ENCODE data around the gene KMT2C. TPM values are rescaled to one million over a fixed set of nuclear protein-coding genes. Genes with fewer than 3 reads are reported as not detected.

The KMT2C gene
- total and polyA plus RNA-seq, 10 of the 15 experiments (the other 5 are each of a cell fraction or from before 2014, with no cell fraction given), result 3.3 to 45.2 (median 19.2) TPM

- SMC1A ChIA-PET (ENCODE audit: uncharacterized antibody, unreplicated experiment), result interaction anchor here (1.1 to 2.6 kb wide), 3 partner anchors 12 to 331 kb away, joined by 3 to 9 read pairs (median 4); no protein-coding TSS in a partner anchor
- no peaks in the 10 kb centered on the region for H3K4me1 ChIP-seq (ENCODE audit: control insufficient read depth, insufficient read depth, low read length)
These were observed 106.3 kb downstream of the KMT2C start for GRCh38 chr7:152329469-152329868.

GRCh38 chr7:152328234-152328633 is 107.6 kb downstream of the KMT2C start:
- RAD21 ChIA-PET (ENCODE audit: unreplicated experiment), result no interaction called here
- intact Hi-C loops (cut with micrococcal nuclease; ENCODE audit: unreplicated experiment), result no loop called here
- Histone ChIP-seq H3K27me3 (replicated peaks in 1 of 2; ENCODE audit: control insufficient read depth in 2 of 2, insufficient read depth in 2 of 2, low read length in 1 of 2) (no peaks in the 10 kb centered on the region), H3K9ac (ENCODE audit: control insufficient read depth, insufficient read depth, low read length) (no peak overlapping the region), H3K36me3 (ENCODE audit: control insufficient read depth in 2 of 2, insufficient read depth in 2 of 2, low read length in 1 of 2) (peaks cover 3 to 14% of the 10 kb centered on the region in 2 experiments; a peak in 3 of 4 replicates), H4K20me1 (ENCODE audit: control insufficient read depth, insufficient read depth) (no peaks in the 10 kb centered on the region), H2AFZ (ENCODE audit: control insufficient read depth, low read depth, low read length) (no peak overlapping the region), H3K9me3 (replicated peaks; ENCODE audit: control insufficient read depth, insufficient read depth, low read length) (no peaks in the 10 kb centered on the region; the same call in 1 of the 3 replicates), H3K4me3 (no peak overlapping the region), H3K4me2 (ENCODE audit: control insufficient read depth, insufficient read depth) (no peak overlapping the region), H3K27ac (ENCODE audit: control insufficient read depth, insufficient read depth) (no peak overlapping the region), H3K79me2 (ENCODE audit: control insufficient read depth, insufficient read depth, low read length) (peaks cover 9% of the 10 kb centered on the region), H3K4me1 (ENCODE audit: control insufficient read depth, insufficient read depth, low read length) (no peaks in the 10 kb centered on the region)
- CTCF ChIA-PET, result no interaction called here
- no peak for FAIRE-seq
- no peak for ATAC-seq
- SMC1A ChIA-PET (ENCODE audit: uncharacterized antibody, unreplicated experiment), result interaction anchor here (2.6 kb wide), 1 partner anchor 13 kb away, joined by 9 read pairs; no protein-coding TSS in a partner anchor
- in situ Hi-C loops (cut with MboI), result no loop called here
- WGBS (ENCODE audit: insufficient coverage, insufficient replicate concordance, low lambda C conversion rate, missing lambda C conversion rate), result 100% methylated on average over 1 of the region's 1 CpG
- DNase-seq (ENCODE audit: low read depth, low spot score), result no peak
- POLR2A ChIA-PET, result interaction anchor here (0.8 kb wide), 1 partner anchor 9 kb away, joined by 3 read pairs; no protein-coding TSS in a partner anchor
- no TSS peak for BruUV-seq (replicated peaks)
- TF ChIP-seq ELK1 (IDR thresholded peaks at IDR 0.05; ENCODE audit: low read depth, low read length) (no peak), CHD1 (IDR thresholded peaks at IDR 0.05; ENCODE audit: low read depth, low read length) (no peak), NR2C2 (IDR thresholded peaks at IDR 0.05; ENCODE audit: borderline replicate concordance, control insufficient read depth, insufficient read length, low read depth) (no peak), CUX1 (IDR thresholded peaks at IDR 0.05; ENCODE audit: insufficient replicate concordance, low read depth, low read length) (no peak), KDM1A (IDR thresholded peaks at IDR 0.05; ENCODE audit: borderline replicate concordance) (no peak), RB1 (IDR thresholded peaks at IDR 0.05; ENCODE audit: borderline replicate concordance) (no peak), ATF7 (IDR thresholded peaks at IDR 0.05; ENCODE audit: low read depth) (no peak), BHLHE40 (IDR thresholded peaks at IDR 0.05; ENCODE audit: borderline replicate concordance in 1 of 2, low read depth in 2 of 2, low read length in 1 of 2) (no peak), SUPT20H (IDR thresholded peaks at IDR 0.05; ENCODE audit: borderline replicate concordance, control insufficient read depth, low read depth, low read length) (no peak), SMAD1 (IDR thresholded peaks at IDR 0.05; ENCODE audit: low read depth, partially characterized antibody) (no peak)

More at GRCh38 chr7:152329469-152329868, 106.3 kb downstream of the KMT2C start:
- intact Hi-C loops (cut with micrococcal nuclease; ENCODE audit: unreplicated experiment) (no loop called here), in situ Hi-C loops (cut with MboI) (no loop called here)
- Histone ChIP-seq H3K36me3 (ENCODE audit: control insufficient read depth in 2 of 2, insufficient read depth in 2 of 2, low read length in 1 of 2) (peaks cover 3 to 14% of the 10 kb centered on the region in 2 experiments; a peak in 3 of 4 replicates), H2AFZ (ENCODE audit: control insufficient read depth, low read depth, low read length) (no peak overlapping the region), H4K20me1 (ENCODE audit: control insufficient read depth, insufficient read depth) (no peaks in the 10 kb centered on the region), H3K9ac (ENCODE audit: control insufficient read depth, insufficient read depth, low read length) (no peak overlapping the region), H3K4me2 (ENCODE audit: control insufficient read depth, insufficient read depth) (no peak overlapping the region), H3K9me3 (replicated peaks; ENCODE audit: control insufficient read depth, insufficient read depth, low read length) (no peaks in the 10 kb centered on the region), H3K79me2 (ENCODE audit: control insufficient read depth, insufficient read depth, low read length) (peaks cover 18% of the 10 kb centered on the region), H3K27me3 (replicated peaks in 1 of 2; ENCODE audit: control insufficient read depth in 2 of 2, insufficient read depth in 2 of 2, low read length in 1 of 2) (no peaks in the 10 kb centered on the region), H3K27ac (ENCODE audit: control insufficient read depth, insufficient read depth) (no peak overlapping the region), H3K4me3 (no peak overlapping the region)
- FAIRE-seq (no peak), DNase-seq (ENCODE audit: low read depth, low spot score) (no peak), ATAC-seq (no peak)
- no TSS peak for BruUV-seq (replicated peaks)
- CTCF ChIA-PET, result interaction anchor here (0.5 kb wide), 1 partner anchor 421 kb away, joined by 4 read pairs; no protein-coding TSS in a partner anchor
- no peak for TF ChIP-seq BACH1 (IDR thresholded peaks at IDR 0.05; ENCODE audit: borderline replicate concordance)
- no peak for TF ChIP-seq ATF7 (IDR thresholded peaks at IDR 0.05; ENCODE audit: low read depth)
- RAD21 ChIA-PET (ENCODE audit: unreplicated experiment), result no interaction called here
- WGBS (ENCODE audit: insufficient coverage, insufficient replicate concordance, low lambda C conversion rate, missing lambda C conversion rate), result 48% methylated on average over 2 of the region's 2 CpGs
- POLR2A ChIA-PET, result no interaction called here

All from GM12878 (cell line).